GM12878 (cell line): ENCODE data around the gene PRR14L. TPM values are rescaled to one million over a fixed set of nuclear protein-coding genes. Genes with fewer than 3 reads are reported as not detected.

Experiments used
- ATAC-seq: fragments of 200-7000 bp; cut with Tn5 transposase; 3 replicates; pipeline ENCODE4 v1.9.1; 2020; ENCODE audit warnings: mild to moderate bottlenecking, moderate library complexity
- BruUV-seq: library from RNA; stranded (reverse); fragments of 400-500 nt; replicated peaks from 2 replicates; lab custom pipeline; 2021; lab: Mats Ljungman, UMichigan
- CTCF ChIA-PET: fragments of 300-600 bp; sonication (Branson Sonifier 250); formaldehyde crosslinking; extraction: SDS; loops from one replicate; lab custom pipeline; 2021; ENCODE audit warnings: inconsistent platforms; lab: Yijun Ruan, JAX
- POLR2A ChIA-PET: fragments of 350-600 bp; formaldehyde crosslinking; extraction: SDS; loops from one replicate; lab custom pipeline; 2021; ENCODE audit warnings: inconsistent platforms; lab: Charles Lee
- RAD21 ChIA-PET: fragments of 300-600 bp; sonication (Branson Sonifier 250); formaldehyde crosslinking; loops from one replicate; lab custom pipeline; 2023; ENCODE audit warnings: antibody characterized with exemption; ENCODE audit not compliant: unreplicated experiment; lab: Charles Lee
- SMC1A ChIA-PET: fragments of 300-600 bp; sonication (Branson Sonifier 250); formaldehyde crosslinking; loops from one replicate; lab custom pipeline; 2023; ENCODE audit not compliant: unreplicated experiment, uncharacterized antibody; lab: Charles Lee
- DNase-seq: peaks from one replicate; pipeline ENCODE4 v3.0.0-alpha.2; 2011; ENCODE audit warnings: low read depth, low spot score
- FAIRE-seq: peaks from 3 replicates; lab custom pipeline; 2011; peaks lifted over from hg19 to GRCh38; lab: Jason Lieb, UNC
- H2AFZ ChIP-seq: 2 replicates; pipeline ENCODE4 v1.6.0; 2011; ENCODE audit warnings: low read depth, low read length, control low read depth; ENCODE audit not compliant: control insufficient read depth
- H3K27ac ChIP-seq: 2 replicates; pipeline ENCODE4 v1.5.1; 2011; ENCODE audit warnings: control low read depth; ENCODE audit not compliant: control insufficient read depth, insufficient read depth
- H3K27me3 ChIP-seq, 2 experiments: replicated peaks in 1 of 2; 2 replicates each; pipeline versions ENCODE4 v1.6.0 to v1.6.1; 2011; ENCODE audit warnings: low read length in 1 of 2; ENCODE audit not compliant: control insufficient read depth in 2 of 2, insufficient read depth in 2 of 2
- H3K36me3 ChIP-seq, 2 experiments: 2 replicates each; pipeline ENCODE4 v1.5.1; 2011; ENCODE audit warnings: low read length in 1 of 2; ENCODE audit not compliant: control insufficient read depth in 2 of 2, insufficient read depth in 2 of 2
- H3K4me1 ChIP-seq: 2 replicates; pipeline ENCODE4 v1.6.1; 2011; ENCODE audit warnings: mild to moderate bottlenecking, low read length, moderate library complexity, mixed read lengths; ENCODE audit not compliant: control insufficient read depth, insufficient read depth
- H3K4me2 ChIP-seq: 2 replicates; pipeline ENCODE4 v1.6.0; 2011; ENCODE audit warnings: control low read depth; ENCODE audit not compliant: control insufficient read depth, insufficient read depth
- H3K4me3 ChIP-seq: fragments of 200-600 bp; sonication (generic); 2 replicates; pipeline ENCODE4 v1.5.1; 2016
- H3K79me2 ChIP-seq: 2 replicates; pipeline ENCODE4 v1.6.0; 2011; ENCODE audit warnings: low read length; ENCODE audit not compliant: control insufficient read depth, insufficient read depth
- H3K9ac ChIP-seq: 2 replicates; pipeline ENCODE4 v1.8.0; 2011; ENCODE audit warnings: low read length, control low read depth, mixed read lengths; ENCODE audit not compliant: control insufficient read depth, insufficient read depth
- H3K9me3 ChIP-seq: replicated peaks from 3 replicates; pipeline ENCODE4 v1.5.1; 2011; ENCODE audit warnings: mild to moderate bottlenecking, low read length; ENCODE audit not compliant: control insufficient read depth, insufficient read depth
- H4K20me1 ChIP-seq: 2 replicates; pipeline ENCODE4 v1.6.0; 2011; ENCODE audit not compliant: control insufficient read depth, insufficient read depth
- ESRRA ChIP-seq: IDR thresholded peaks from 2 replicates; pipeline ENCODE4 v1.6.1; 2012; ENCODE audit warnings: mild to moderate bottlenecking, low read length, improper control_type of control experiment
- HDGF ChIP-seq: fragments of 450-650 bp; IDR thresholded peaks from 2 replicates; pipeline ENCODE4 v1.6.1; 2016; ENCODE audit warnings: antibody characterized with exemption
- KDM1A ChIP-seq: fragments of 200-600 bp; sonication (generic); IDR thresholded peaks from 2 replicates; pipeline ENCODE4 v1.6.1; 2016; ENCODE audit warnings: borderline replicate concordance
- MTA2 ChIP-seq: fragments of 450-650 bp; IDR thresholded peaks from 2 replicates; pipeline ENCODE4 v1.6.1; 2016; ENCODE audit warnings: low read depth, mild to moderate bottlenecking, moderate library complexity
- NR2F1 ChIP-seq: fragments of 450-650 bp; conservative IDR thresholded peaks from 2 replicates; pipeline ENCODE4 v1.6.1; 2017; ENCODE audit warnings: mild to moderate bottlenecking
- RELA ChIP-seq: fragments of 450-650 bp; IDR thresholded peaks from 2 replicates; pipeline ENCODE4 v1.8.0; 2014; ENCODE audit warnings: borderline replicate concordance; ENCODE audit not compliant: partially characterized antibody
- SKIL ChIP-seq: fragments of 450-650 bp; IDR thresholded peaks from 2 replicates; pipeline ENCODE4 v1.6.1; 2017; ENCODE audit warnings: mild to moderate bottlenecking, low read depth, inconsistent platforms; ENCODE audit not compliant: poor library complexity, severe bottlenecking
- ZBED1 ChIP-seq: IDR thresholded peaks from 2 replicates; pipeline ENCODE4 v1.6.1; 2016; ENCODE audit warnings: borderline replicate concordance
- WGBS: methylation state at CpG from one replicate; pipeline ENCODE4 v1.1.6; 2016; ENCODE audit warnings: low lambda C conversion rate; ENCODE audit not compliant: insufficient replicate concordance, insufficient coverage; ENCODE audit errors: missing lambda C conversion rate; 5-methylcytosine and 5-hydroxymethylcytosine counted together
- in situ Hi-C: fragments of 300-500 bp; cut with MboI; formaldehyde crosslinking; loops from 9 replicates; pipeline ENCODE4 v1.14.3; 2018; ENCODE audit warnings: mixed read lengths
- intact Hi-C: fragments of 100-400 bp; cut with micrococcal nuclease; formaldehyde crosslinking; loops from one replicate; pipeline ENCODE4 v1.14.2; 2022; ENCODE audit not compliant: unreplicated experiment
- polyA plus RNA-seq, 11 experiments: library from polyadenylated mRNA; depleted of rRNA in 4 of 11; unstranded in 6 of 11; stranded (reverse) in 5 of 11; fragments of >200 nt; fragmentation: Nextera tagmentation in 4 of 11; fragmentation: Illumina TruSeq in 1 of 11; extraction: Ambion mirVana in 4 of 11; extraction: Trizol in 1 of 11; gene quantifications; 1 replicate in 1 of 11; 2 replicates in 10 of 11; pipeline versions ENCODE4 v1.2.1 to v1.2.3, GENCODE V29; 2011 to 2016; ENCODE audit warnings: inconsistent platforms in 2 of 11, missing spikeins in 2 of 11, low read depth in 1 of 11
- total RNA-seq, 4 experiments: library from RNA; depleted of rRNA in 3 of 4; stranded (reverse); fragments of >200 nt in 3 of 4; fragmentation: Illumina TruSeq in 1 of 4; extraction: Trizol in 1 of 4; gene quantifications; 2 replicates each; pipeline versions ENCODE4 v1.2.1 to v1.2.3, GENCODE V29; 2013 to 2021

The PRR14L gene
- total and polyA plus RNA-seq, 10 of the 15 experiments (the other 5 are each of a cell fraction or from before 2014, with no cell fraction given), result 4.2 to 49.0 (median 21.4) TPM

DNA sequence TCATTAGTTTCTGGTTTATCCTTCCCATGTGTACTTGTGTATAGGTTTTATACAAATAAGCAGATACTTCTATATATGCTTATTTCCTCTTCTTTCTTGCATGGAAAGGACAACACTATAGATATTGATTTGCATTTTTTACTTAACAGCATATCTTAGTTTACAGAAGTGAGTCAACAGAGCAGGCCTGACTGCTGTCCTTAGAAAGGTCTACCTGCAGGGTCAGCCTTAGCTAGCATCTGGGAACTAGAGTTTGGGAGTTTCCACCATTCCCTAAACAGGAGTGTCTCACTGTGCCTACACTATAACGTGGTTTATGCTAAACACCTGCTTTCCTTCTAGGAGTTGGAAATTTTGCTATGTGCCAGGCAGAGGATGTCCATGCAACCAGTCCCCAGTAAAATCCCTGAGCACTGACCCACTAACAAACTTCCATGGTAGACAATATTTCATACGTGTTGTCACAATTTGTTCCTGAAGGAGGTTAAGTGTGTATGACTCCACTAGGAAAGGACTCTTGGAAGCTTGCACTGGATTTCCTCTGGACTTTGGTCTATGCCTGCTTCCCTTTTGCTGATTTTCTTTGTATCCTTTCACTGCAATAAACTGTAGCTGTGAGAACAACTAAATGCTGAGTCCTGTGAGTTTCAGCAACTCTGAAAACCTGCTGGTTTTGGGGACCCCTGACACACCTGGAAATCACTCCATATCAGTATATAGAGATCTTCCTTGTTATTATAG, 17.7 kb downstream of the PRR14L start:
- no peak for ATAC-seq
- no peak overlapping the region for H3K9ac ChIP-seq
- TF ChIP-seq ZBED1 (no peak), NR2F1 (no peak), MTA2 (no peak)
- TF ChIP-seq, all 136 proteins: peak for 0
- intact Hi-C loops (no loop called here), in situ Hi-C loops (no loop called here)
- Histone ChIP-seq H3K36me3 (peaks cover 1 to 8% of the 10 kb centered on the region in 2 experiments; a peak in 2 of 4 replicates), H3K27me3 (no peaks in the 10 kb centered on the region), H2AFZ (no peak overlapping the region), H3K79me2 (peaks cover 13% of the 10 kb centered on the region), H4K20me1 (no peaks in the 10 kb centered on the region), H3K4me2 (no peak overlapping the region), H3K4me1 (peaks cover 4% of the 10 kb centered on the region), H3K27ac (no peak overlapping the region), H3K4me3 (no peak overlapping the region), H3K9me3 (no peaks in the 10 kb centered on the region)
- ChIA-PET POLR2A (no interaction called here), RAD21 (no interaction called here), CTCF (interaction anchor here (1.3 kb wide), 1 partner anchor 9 kb away, joined by 7 read pairs; no protein-coding TSS in a partner anchor), SMC1A (no interaction called here)
- FAIRE-seq, result no peak
- no peak for DNase-seq
- no TSS peak for BruUV-seq
- 68% methylated on average over 2 of the region's 2 CpGs for WGBS

DNA sequence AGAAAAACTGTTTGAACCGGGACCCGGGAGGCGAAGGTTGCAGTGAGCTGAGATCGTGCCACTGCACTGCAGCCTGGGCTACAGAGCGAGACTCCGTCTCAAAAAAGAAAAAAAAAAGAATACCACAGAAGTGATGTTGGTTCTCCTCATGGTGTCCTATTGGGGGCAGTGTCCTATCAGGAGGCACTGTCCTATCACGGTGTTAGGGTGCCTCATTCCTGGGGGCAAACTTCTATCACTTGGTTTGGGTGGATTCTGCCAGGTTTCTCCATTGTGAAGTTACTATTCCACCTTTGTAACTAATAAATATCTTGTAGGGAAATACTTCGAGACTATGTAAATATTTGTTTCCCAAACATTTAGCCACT, 19.6 kb downstream of the PRR14L start:
- Histone ChIP-seq H3K27ac (no peak overlapping the region), H3K4me1 (peaks cover 4% of the 10 kb centered on the region), H3K79me2 (peaks cover 11% of the 10 kb centered on the region), H3K27me3 (no peaks in the 10 kb centered on the region), H3K36me3 (peaks cover 1 to 14% of the 10 kb centered on the region in 2 experiments; a peak in 2 of 4 replicates), H3K9ac (no peak overlapping the region), H3K4me3 (no peak overlapping the region), H2AFZ (no peak overlapping the region), H3K9me3 (no peaks in the 10 kb centered on the region), H3K4me2 (no peak overlapping the region), H4K20me1 (no peaks in the 10 kb centered on the region)
- intact Hi-C loops, result no loop called here
- CTCF ChIA-PET, result interaction anchor here (0.7 to 1.2 kb wide), 2 partner anchors 20 to 116 kb away, joined by 3 read pairs; no protein-coding TSS in a partner anchor
- FAIRE-seq (no peak), DNase-seq (no peak), ATAC-seq (no peak)
- BruUV-seq, result no TSS peak
- RAD21 ChIA-PET, result no interaction called here
- SMC1A ChIA-PET, result no interaction called here
- WGBS, result over 99% methylated on average over 5 of the region's 8 CpGs
- POLR2A ChIA-PET, result no interaction called here
- in situ Hi-C loops, result no loop called here
- TF ChIP-seq ESRRA (no peak), RELA (no peak), HDGF (no peak), KDM1A (no peak), SKIL (no peak)
